HFF-Myc (cell line): ENCODE results near the gene ZDHHC11.
"Not testable (repeated sequence)": the region's sequence is repeated elsewhere in the genome, so short reads cannot be mapped to it uniquely, and the experiment has no call there.

Experiments used
- DNase-seq: peaks from one replicate; pipeline ENCODE4 v3.0.0-alpha.2; 2011; ENCODE audit warnings: low read depth; ENCODE audit errors: extremely low read depth
- H3K4me3 ChIP-seq: replicated peaks from 2 replicates; pipeline ENCODE4 v1.5.1; 2011; ENCODE audit warnings: low read depth, mild to moderate bottlenecking, control low read depth, low read length
- CTCF ChIP-seq: IDR thresholded peaks from 2 replicates; pipeline ENCODE4 v1.5.1; 2012; ENCODE audit warnings: mild to moderate bottlenecking, low read depth, low read length, control low read depth; ENCODE audit errors: missing control alignments

ZDHHC11 gene

GRCh38 chr5:801472-801871, 49.3 kb downstream of the ZDHHC11 start:
- TF ChIP-seq CTCF: no peak
- DNase-seq: no peak
- no peak overlapping the region for H3K4me3 ChIP-seq

- H3K4me3 ChIP-seq, DNase-seq: not testable (repeated sequence)
Measured at GRCh38 chr5:801055-801454, 49.7 kb downstream of the ZDHHC11 start.

- not testable (repeated sequence) for DNase-seq
Measured at GRCh38 chr5:798505-799138, 52.2 kb downstream of the ZDHHC11 start.

GRCh38 chr5:797986-798385, 52.8 kb downstream of the ZDHHC11 start:
- H3K4me3 ChIP-seq, DNase-seq: not testable (repeated sequence)

More at GRCh38 chr5:798505-799138, 52.2 kb downstream of the ZDHHC11 start:
- H3K4me3 ChIP-seq: not testable (repeated sequence)

GRCh38 chr5:795873-796272, 54.9 kb downstream of the ZDHHC11 start:
- H3K4me3 ChIP-seq, DNase-seq: not testable (repeated sequence)

- not testable (repeated sequence) for H3K4me3 ChIP-seq, DNase-seq
Measured at GRCh38 chr5:794948-795347, 55.8 kb downstream of the ZDHHC11 start.

- not testable (repeated sequence) for DNase-seq, H3K4me3 ChIP-seq
Measured at GRCh38 chr5:788703-789102, 62.1 kb downstream of the ZDHHC11 start.

GRCh38 chr5:787857-788233, 62.9 kb downstream of the ZDHHC11 start:
- not testable (repeated sequence) for DNase-seq, H3K4me3 ChIP-seq

GRCh38 chr5:787224-787856, 63.4 kb downstream of the ZDHHC11 start:
- DNase-seq, H3K4me3 ChIP-seq: not testable (repeated sequence)

- H3K4me3 ChIP-seq: peak overlapping the region; percentile 40; the same call in 1 of the 2 replicates
- not testable (repeated sequence) for DNase-seq
Measured at GRCh38 chr5:785181-785705, 65.5 kb downstream of the ZDHHC11 start.

GRCh38 chr5:784428-785177, 66.2 kb downstream of the ZDHHC11 start, which contains the start of gene ZDHHC11B:
ZDHHC11B (minus strand) TSS chr5:784729; CDS start chr5:766919, 17,810 bp downstream.
- not testable (repeated sequence) for DNase-seq
- peak within 1 kb of the TSS; percentile 40 for H3K4me3 ChIP-seq

- H3K4me3 ChIP-seq, DNase-seq: not testable (repeated sequence)
Measured at GRCh38 chr5:783881-784427, 66.8 kb downstream of the ZDHHC11 start.

GRCh38 chr5:783049-783802, 67.6 kb downstream of the ZDHHC11 start:
- H3K4me3 ChIP-seq, DNase-seq: not testable (repeated sequence)

GRCh38 chr5:782356-782755, 68.4 kb downstream of the ZDHHC11 start:
- DNase-seq, H3K4me3 ChIP-seq: not testable (repeated sequence)

- not testable (repeated sequence) for DNase-seq, H3K4me3 ChIP-seq
Measured at GRCh38 chr5:780571-780970, 70.2 kb downstream of the ZDHHC11 start.

- not testable (repeated sequence) for H3K4me3 ChIP-seq, DNase-seq
Measured at GRCh38 chr5:778967-779366, 71.8 kb downstream of the ZDHHC11 start.
